Activated B cell treated with CpG ODN at 0.5 μM for 24 hours (primary cell): ENCODE results near the gene UNC93B1. TPM values are rescaled to one million over a fixed set of nuclear protein-coding genes. Genes with fewer than 3 reads are reported as not detected.

Source experiments
- ATAC-seq: fragments of 200-7000 bp; cut with Tn5 transposase; one replicate; pipeline ENCODE4 v1.10.0; 2021; ENCODE audit warnings: low read depth, mild to moderate bottlenecking, moderate library complexity
- CTCF ChIA-PET: fragments of 350-600 bp; sonication (Branson Sonifier 250); formaldehyde crosslinking; loops from one replicate; lab custom pipeline; 2021; ENCODE audit warnings: antibody characterized with exemption; lab: Charles Lee
- POLR2A ChIA-PET: fragments of 350-600 bp; sonication (Branson Sonifier 250); formaldehyde crosslinking; loops from one replicate; lab custom pipeline; 2021; ENCODE audit warnings: antibody characterized with exemption; lab: Charles Lee
- DNase-seq: peaks from one replicate; pipeline ENCODE4 v3.0.0; 2022
- H3K27ac Mint-ChIP-seq: one replicate; pipeline ENCODE4 v1.8.0; 2020; ENCODE audit warnings: mixed read lengths
- H3K27me3 Mint-ChIP-seq: one replicate; pipeline ENCODE4 v1.8.0; 2021; ENCODE audit warnings: mixed read lengths
- H3K36me3 Mint-ChIP-seq: one replicate; pipeline ENCODE4 v1.8.0; 2021; ENCODE audit warnings: low read depth, mixed read lengths
- H3K4me1 Mint-ChIP-seq: one replicate; pipeline ENCODE4 v1.8.0; 2021; ENCODE audit warnings: mixed read lengths
- H3K4me3 Mint-ChIP-seq: one replicate; pipeline ENCODE4 v1.8.0; 2020; ENCODE audit warnings: mild to moderate bottlenecking, mixed read lengths
- H3K9me3 Mint-ChIP-seq: one replicate; pipeline ENCODE4 v1.8.0; 2020; ENCODE audit warnings: mixed read lengths
- CTCF ChIP-seq: fragments of 200-600 bp; IDR thresholded peaks from one replicate; pipeline ENCODE4 v1.8.0; 2022; ENCODE audit warnings: antibody characterized with exemption, mild to moderate bottlenecking
- intact Hi-C: fragments of 100-400 bp; cut with micrococcal nuclease; formaldehyde crosslinking; loops from one replicate; pipeline ENCODE4 v1.15.1; 2024
- total RNA-seq: library from RNA; stranded (reverse); gene quantifications from 2 replicates; pipeline ENCODE4 v1.2.3, GENCODE V29; 2022

Gene UNC93B1
- total RNA-seq, 1 donor from 2014 or later, result 133 TPM

DNA sequence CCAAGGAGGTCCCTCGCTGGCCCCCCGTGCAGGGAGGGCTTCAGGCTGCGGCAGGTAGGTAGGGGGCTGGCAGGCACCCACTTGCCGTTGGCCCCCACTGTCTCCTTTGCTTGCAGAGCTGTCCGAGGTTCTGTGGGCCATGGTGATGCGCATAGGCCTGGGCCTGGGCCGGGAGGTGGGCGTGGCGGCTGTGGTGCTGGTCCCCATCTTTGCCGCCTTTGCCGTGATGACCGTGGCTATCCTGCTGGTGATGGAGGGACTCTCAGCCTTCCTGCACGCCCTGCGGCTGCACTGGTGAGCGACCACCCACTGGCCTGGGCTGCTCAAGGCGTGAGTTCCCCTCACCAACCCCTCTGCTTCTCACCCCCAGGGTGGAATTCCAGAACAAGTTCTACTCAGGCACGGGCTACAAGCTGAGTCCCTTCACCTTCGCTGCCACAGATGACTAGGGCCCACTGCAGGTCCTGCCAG is 46.5 kb upstream of the UNC93B1 start:
- peaks cover 66% of the 10 kb centered on the region for H3K36me3 Mint-ChIP-seq

DNA sequence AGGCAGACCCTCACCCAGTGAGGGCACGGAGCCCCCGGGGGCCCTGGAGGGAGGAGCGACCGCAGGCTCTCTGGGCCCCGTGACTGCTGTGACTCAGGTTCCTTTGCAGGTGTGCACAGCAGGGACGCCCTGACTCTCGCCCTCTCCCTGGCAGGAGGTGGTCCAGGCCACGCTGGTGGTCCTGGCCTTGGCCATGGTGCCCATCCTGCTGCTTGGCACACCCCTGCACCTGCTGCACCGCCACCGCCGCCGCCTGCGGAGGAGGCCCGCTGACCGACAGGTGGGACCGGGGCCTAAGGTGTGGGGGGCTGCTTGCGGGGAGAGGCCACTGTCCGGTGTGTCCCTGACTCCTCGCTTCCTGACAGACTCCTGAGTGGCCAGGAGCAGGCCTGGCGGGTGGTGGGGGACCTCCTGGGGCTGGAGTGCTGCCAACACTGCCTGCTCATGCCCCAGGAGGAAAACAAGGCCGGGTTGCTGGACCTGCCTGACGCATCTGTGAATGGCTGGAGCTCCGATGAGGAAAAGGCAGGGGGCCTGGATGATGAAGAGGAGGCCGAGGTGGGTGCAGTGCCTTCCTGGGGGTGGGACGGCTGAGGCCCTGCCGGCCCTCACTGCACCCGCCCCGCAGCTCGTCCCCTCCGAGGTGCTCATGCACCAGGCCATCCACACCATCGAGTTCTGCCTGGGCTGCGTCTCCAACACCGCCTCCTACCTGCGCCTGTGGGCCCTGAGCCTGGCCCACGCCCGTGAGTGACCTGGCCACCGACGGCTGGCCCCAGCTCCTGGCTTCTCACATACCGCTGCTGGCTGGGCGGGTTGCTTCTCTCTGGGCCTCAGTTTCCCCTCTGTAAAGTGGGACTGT is 45.8 kb upstream of the UNC93B1 start:
- ATAC-seq (no peak), DNase-seq (no peak)
- peaks cover 3% of the 10 kb centered on the region for H3K4me1 Mint-ChIP-seq
- no peak overlapping the region for H3K4me3 Mint-ChIP-seq
- no peaks in the 10 kb centered on the region for H3K9me3 Mint-ChIP-seq
- H3K27me3 Mint-ChIP-seq, result no peaks in the 10 kb centered on the region
- peaks cover 71% of the 10 kb centered on the region for H3K36me3 Mint-ChIP-seq
- intact Hi-C loops, result no loop called here
- no peak overlapping the region for H3K27ac Mint-ChIP-seq
- TF ChIP-seq CTCF, result no peak
- POLR2A ChIA-PET, result no interaction called here
- CTCF ChIA-PET, result interaction anchor here (0.6 kb wide), 1 partner anchor 892 kb away, joined by 3 read pairs; no protein-coding TSS in a partner anchor

More for the DNA sequence above, 46.5 kb upstream of the UNC93B1 start:
- intact Hi-C loops, result no loop called here
- Mint-ChIP-seq H3K9me3 (no peaks in the 10 kb centered on the region), H3K4me3 (no peak overlapping the region), H3K27ac (no peak overlapping the region), H3K27me3 (no peaks in the 10 kb centered on the region), H3K4me1 (peaks cover 3% of the 10 kb centered on the region)
- no peak for TF ChIP-seq CTCF
- CTCF ChIA-PET, result no interaction called here
- DNase-seq (no peak), ATAC-seq (no peak)
- POLR2A ChIA-PET, result no interaction called here

- POLR2A ChIA-PET, result no interaction called here
- no peaks in the 10 kb centered on the region for H3K9me3 Mint-ChIP-seq
- H3K4me3 Mint-ChIP-seq, result no peak overlapping the region
- H3K27me3 Mint-ChIP-seq, result no peaks in the 10 kb centered on the region
- intact Hi-C loops, result no loop called here
- ATAC-seq, result no peak
- no peak for TF ChIP-seq CTCF
- DNase-seq, result no peak
- peaks cover 3% of the 10 kb centered on the region for H3K4me1 Mint-ChIP-seq
- H3K27ac Mint-ChIP-seq, result no peak overlapping the region
- CTCF ChIA-PET, result no interaction called here
- H3K36me3 Mint-ChIP-seq, result peaks cover 77% of the 10 kb centered on the region
These were observed 45.0 kb upstream of the UNC93B1 start for GRCh38 chr11:68048681-68049508.

DNA sequence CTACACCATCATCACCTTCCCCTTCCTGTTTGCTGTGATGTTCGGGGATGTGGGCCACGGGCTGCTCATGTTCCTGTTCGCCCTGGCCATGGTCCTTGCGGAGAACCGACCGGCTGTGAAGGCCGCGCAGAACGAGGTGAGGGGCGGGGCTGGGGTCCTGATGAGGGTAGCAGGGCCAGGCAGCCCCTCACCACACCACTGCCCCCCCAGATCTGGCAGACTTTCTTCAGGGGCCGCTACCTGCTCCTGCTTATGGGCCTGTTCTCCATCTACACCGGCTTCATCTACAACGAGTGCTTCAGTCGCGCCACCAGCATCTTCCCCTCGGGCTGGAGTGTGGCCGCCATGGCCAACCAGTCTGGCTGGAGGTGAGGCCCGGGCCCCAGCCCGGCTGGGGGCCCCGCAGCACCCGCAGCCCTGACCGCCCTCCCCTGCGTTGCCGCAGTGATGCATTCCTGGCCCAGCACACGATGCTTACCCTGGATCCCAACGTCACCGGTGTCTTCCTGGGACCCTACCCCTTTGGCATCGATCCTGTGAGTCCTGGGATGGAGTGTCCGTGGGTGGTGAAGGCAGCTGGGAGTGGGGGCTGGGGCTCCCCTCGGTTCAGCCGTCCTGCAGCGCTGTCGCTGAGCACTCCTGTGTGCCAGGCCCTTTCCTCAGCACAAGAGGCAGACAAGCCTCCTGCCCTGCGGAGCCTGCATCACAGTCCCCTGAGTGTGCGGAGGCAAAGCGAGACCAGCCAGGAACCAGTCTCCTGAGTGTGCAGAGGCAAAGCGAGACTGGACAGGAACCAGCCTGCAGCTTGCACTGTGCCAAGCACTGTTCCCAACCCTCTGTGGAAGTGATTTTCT is 43.8 kb upstream of the UNC93B1 start:
- H3K9me3 Mint-ChIP-seq, result no peaks in the 10 kb centered on the region
- ATAC-seq, result no peak
- intact Hi-C loops, result no loop called here
- H3K36me3 Mint-ChIP-seq, result peaks cover 69% of the 10 kb centered on the region
- no peak overlapping the region for H3K4me3 Mint-ChIP-seq
- no peaks in the 10 kb centered on the region for H3K4me1 Mint-ChIP-seq
- no peaks in the 10 kb centered on the region for H3K27me3 Mint-ChIP-seq
- TF ChIP-seq CTCF, result no peak
- ChIA-PET CTCF (no interaction called here), POLR2A (no interaction called here)
- no peak overlapping the region for H3K27ac Mint-ChIP-seq
- no peak for DNase-seq
